K562 (cell line): ENCODE measurements around the gene NMRK2. TPM values are rescaled to one million over a fixed set of nuclear protein-coding genes. Genes with fewer than 3 reads are reported as not detected.

ENCODE experiments used
- ATAC-seq: fragments of 200-7000 bp; cut with Tn5 transposase; 3 replicates; pipeline ENCODE4 v1.9.1; 2020; ENCODE audit warnings: moderate library complexity
- BruUV-seq: library from RNA; stranded (reverse); fragments of 400-500 nt; replicated peaks from 2 replicates; lab custom pipeline; 2021; lab: Mats Ljungman, UMichigan
- CTCF ChIA-PET: fragments of 300-600 bp; formaldehyde crosslinking; extraction: SDS; loops from one replicate; lab custom pipeline; 2021; ENCODE audit warnings: low intra/inter-chr PET ratio; lab: Yijun Ruan, JAX
- POLR2A ChIA-PET: fragments of 300-600, 350-650 bp; sonication (Branson Sonifier 250); formaldehyde crosslinking; extraction: SDS; loops from one replicate; lab custom pipeline; 2021; ENCODE audit warnings: antibody characterized with exemption, inconsistent platforms; lab: Yijun Ruan, JAX
- DNase-seq, 4 experiments: peaks; one replicate each; pipeline versions ENCODE4 v3.0.0 to v3.0.0-alpha.2; 2011 to 2018; ENCODE audit warnings: low spot score in 3 of 4, mixed read lengths in 3 of 4; ENCODE audit errors: extremely low read depth in 1 of 4
- FAIRE-seq: peaks from 2 replicates; lab custom pipeline; 2011; peaks lifted over from hg19 to GRCh38; lab: Jason Lieb, UNC
- H2AFZ ChIP-seq: 2 replicates; pipeline ENCODE4 v1.6.0; 2011; ENCODE audit warnings: low read depth, low read length, control low read depth, inconsistent platforms
- H3K27ac ChIP-seq: fragments of 200-600 bp; 3 replicates; pipeline ENCODE4 v1.8.0; 2011; ENCODE audit warnings: low read depth, mild to moderate bottlenecking, control low read depth, inconsistent platforms, low read length, moderate library complexity, mixed read lengths; ENCODE audit errors: extremely low read depth
- H3K27me3 ChIP-seq, 2 experiments: fragments of 300-600 bp in 1 of 2; 2 replicates in 1 of 2; 3 replicates in 1 of 2; pipeline versions ENCODE4 v1.6.0 to v1.8.0; 2011; ENCODE audit warnings: inconsistent platforms in 2 of 2, low read length in 2 of 2, mild to moderate bottlenecking in 1 of 2, mixed read lengths in 1 of 2, moderate library complexity in 1 of 2; ENCODE audit not compliant: control insufficient read depth in 2 of 2, insufficient read depth in 2 of 2
- H3K36me3 ChIP-seq: fragments of 300-600 bp; 3 replicates; pipeline ENCODE4 v1.8.0; 2011; ENCODE audit warnings: mild to moderate bottlenecking, low read length, inconsistent platforms; ENCODE audit not compliant: control insufficient read depth, insufficient read depth
- H3K4me1 ChIP-seq, 2 experiments: fragments of 200-600 bp in 1 of 2; replicated peaks in 1 of 2; 2 replicates in 1 of 2; 3 replicates in 1 of 2; pipeline versions ENCODE4 v1.5.1 to v1.8.0; 2011; ENCODE audit warnings: inconsistent platforms in 2 of 2, low read length in 2 of 2, mild to moderate bottlenecking in 1 of 2, mixed read lengths in 1 of 2, moderate library complexity in 1 of 2; ENCODE audit not compliant: control insufficient read depth in 2 of 2, insufficient read depth in 2 of 2
- H3K4me2 ChIP-seq: 2 replicates; pipeline ENCODE4 v1.6.1; 2011; ENCODE audit warnings: low read length, control low read depth, inconsistent platforms, mixed read lengths; ENCODE audit not compliant: insufficient read depth
- H3K4me3 ChIP-seq: fragments of 200-600 bp; sonication (generic), shearing (Covaris generic); 2 replicates; pipeline ENCODE4 v1.5.1; 2016; ENCODE audit warnings: control low read depth, inconsistent platforms
- H3K79me2 ChIP-seq: fragments of 200-600 bp; 3 replicates; pipeline ENCODE4 v1.8.0; 2011; ENCODE audit warnings: low read length, inconsistent platforms; ENCODE audit not compliant: control insufficient read depth, insufficient read depth
- H3K9ac ChIP-seq, 2 experiments: 2 replicates each; pipeline versions ENCODE4 v1.6.0 to v1.6.1; 2011; ENCODE audit warnings: low read depth in 2 of 2, low read length in 2 of 2, control low read depth in 1 of 2, inconsistent platforms in 1 of 2, mild to moderate bottlenecking in 1 of 2, mixed read lengths in 1 of 2; ENCODE audit not compliant: insufficient read depth in 1 of 2
- H3K9me1 ChIP-seq: one replicate; pipeline ENCODE4 v1.6.0; 2011; ENCODE audit warnings: inconsistent platforms, mild to moderate bottlenecking, low read length, moderate library complexity; ENCODE audit not compliant: control insufficient read depth, insufficient read depth
- H3K9me3 ChIP-seq: replicated peaks from 2 replicates; pipeline ENCODE4 v1.5.1; 2011; ENCODE audit warnings: low read depth, low read length, inconsistent platforms; ENCODE audit not compliant: control insufficient read depth, insufficient read depth
- H4K20me1 ChIP-seq: replicated peaks from 2 replicates; pipeline ENCODE4 v1.6.1; 2011; ENCODE audit warnings: low read length, inconsistent platforms, mixed read lengths; ENCODE audit not compliant: control insufficient read depth, insufficient read depth
- KDM5B ChIP-seq: fragments of 200-600 bp; sonication (generic); IDR thresholded peaks from 2 replicates; pipeline ENCODE4 v1.6.1; 2012; ENCODE audit warnings: low read depth, mild to moderate bottlenecking, moderate library complexity, low read length, control low read depth, inconsistent platforms; ENCODE audit not compliant: insufficient replicate concordance
- KLF16 ChIP-seq: IDR thresholded peaks from 2 replicates; pipeline ENCODE4 v1.6.1; 2016; ENCODE audit warnings: antibody characterized with exemption
- NFIC ChIP-seq: fragments of 450-650 bp; IDR thresholded peaks from 2 replicates; pipeline ENCODE4 v1.6.1; 2017; ENCODE audit warnings: mild to moderate bottlenecking, inconsistent platforms
- NR2C1 ChIP-seq, 2 experiments: fragments of 450-650 bp; IDR thresholded peaks; 2 replicates each; pipeline ENCODE4 v1.6.1; 2017; ENCODE audit warnings: mild to moderate bottlenecking in 2 of 2, antibody characterized with exemption in 1 of 2, inconsistent platforms in 1 of 2, missing compliant biosample characterization in 1 of 2, missing genetic modification characterization in 1 of 2
- PATZ1 ChIP-seq: fragments of 250-450 bp; sonication (Bioruptor Pico); IDR thresholded peaks from 2 replicates; pipeline ENCODE4 v1.5.0; 2020; ENCODE audit warnings: mild to moderate bottlenecking, borderline replicate concordance
- POLR2A ChIP-seq: fragments of 450-650 bp; conservative IDR thresholded peaks from 2 replicates; pipeline ENCODE4 v1.6.1; 2016
- SAFB2 ChIP-seq: fragments of 200-400 bp; formaldehyde crosslinking; IDR thresholded peaks from 2 replicates; pipeline ENCODE4 v1.6.1; 2018; ENCODE audit warnings: borderline replicate concordance, low read length, low read depth, moderate library complexity; ENCODE audit not compliant: severe bottlenecking
- SMC3 ChIP-seq: conservative IDR thresholded peaks from 2 replicates; pipeline ENCODE4 v1.6.1; 2011; ENCODE audit warnings: low read depth, low read length, improper control_type of control experiment; ENCODE audit not compliant: insufficient read depth
- TSC22D4 ChIP-seq: fragments of 450-650 bp; IDR thresholded peaks from 2 replicates; pipeline ENCODE4 v1.6.1; 2016; ENCODE audit warnings: missing genetic modification characterization, missing biosample characterization, control low read depth
- ZNF121 ChIP-seq: sonication (generic); formaldehyde crosslinking; conservative IDR thresholded peaks from 2 replicates; pipeline ENCODE4 v1.8.0; 2022; ENCODE audit warnings: missing genetic modification reagents
- ZNF398 ChIP-seq: fragments of 250-450 bp; sonication (Bioruptor Pico); IDR thresholded peaks from 2 replicates; pipeline ENCODE4 v1.8.0; 2021; ENCODE audit warnings: moderate library complexity, mild to moderate bottlenecking, inconsistent platforms
- ZNF764 ChIP-seq: fragments of 250-450 bp; sonication (Bioruptor Pico); IDR thresholded peaks from 2 replicates; pipeline ENCODE4 v1.4.0; 2020; ENCODE audit warnings: low read depth, mild to moderate bottlenecking, moderate library complexity
- WGBS: fragments of 100-300 bp; shearing (Covaris generic); methylation state at CpG from one replicate; pipeline ENCODE4 v1.1.6; 2016; ENCODE audit warnings: low coverage, mixed read lengths; ENCODE audit not compliant: insufficient coverage; ENCODE audit errors: missing lambda C conversion rate; 5-methylcytosine and 5-hydroxymethylcytosine counted together
- in situ Hi-C: fragments of 300-500 bp; cut with MboI; formaldehyde crosslinking; loops from 4 replicates; pipeline ENCODE4 v1.15.0; 2018; ENCODE audit warnings: inconsistent platforms, mixed read lengths
- intact Hi-C: fragments of 100-400 bp; cut with micrococcal nuclease; formaldehyde crosslinking; loops from 2 replicates; pipeline ENCODE4 v1.14.2; 2022
- polyA plus RNA-seq, 8 experiments: library from polyadenylated mRNA; depleted of rRNA in 4 of 8; stranded (reverse) in 5 of 8; unstranded in 3 of 8; fragments of >200 nt; fragmentation: Nextera tagmentation in 2 of 8; fragmentation: Illumina TruSeq in 1 of 8; extraction: Ambion mirVana in 2 of 8; extraction: Trizol in 1 of 8; gene quantifications; 2 replicates each; pipeline versions ENCODE4 v1.2.1 to v1.2.3, GENCODE V29; 2011 to 2014; ENCODE audit warnings: inconsistent platforms in 1 of 8, missing spikeins in 1 of 8
- total RNA-seq, 7 experiments: library from RNA; depleted of rRNA in 6 of 7; stranded (reverse); fragments of >200 nt in 6 of 7; fragmentation: Illumina TruSeq in 2 of 7; extraction: Trizol in 2 of 7; gene quantifications; 2 replicates each; pipeline versions ENCODE4 v1.2.1 to v1.2.3, GENCODE V29; 2011 to 2021; ENCODE audit warnings: low replicate concordance in 1 of 7
- TF ChIP-seq, protein P1 (sequence below): fragments of 450-650 bp; IDR thresholded peaks from 2 replicates; pipeline ENCODE4 v1.6.1; 2016; ENCODE audit warnings: low read depth, mild to moderate bottlenecking, moderate library complexity

NMRK2 gene
- total and polyA plus RNA-seq, 9 of the 15 experiments (the other 6 are each of a cell fraction or from before 2014, with no cell fraction given), result not detected

DNA sequence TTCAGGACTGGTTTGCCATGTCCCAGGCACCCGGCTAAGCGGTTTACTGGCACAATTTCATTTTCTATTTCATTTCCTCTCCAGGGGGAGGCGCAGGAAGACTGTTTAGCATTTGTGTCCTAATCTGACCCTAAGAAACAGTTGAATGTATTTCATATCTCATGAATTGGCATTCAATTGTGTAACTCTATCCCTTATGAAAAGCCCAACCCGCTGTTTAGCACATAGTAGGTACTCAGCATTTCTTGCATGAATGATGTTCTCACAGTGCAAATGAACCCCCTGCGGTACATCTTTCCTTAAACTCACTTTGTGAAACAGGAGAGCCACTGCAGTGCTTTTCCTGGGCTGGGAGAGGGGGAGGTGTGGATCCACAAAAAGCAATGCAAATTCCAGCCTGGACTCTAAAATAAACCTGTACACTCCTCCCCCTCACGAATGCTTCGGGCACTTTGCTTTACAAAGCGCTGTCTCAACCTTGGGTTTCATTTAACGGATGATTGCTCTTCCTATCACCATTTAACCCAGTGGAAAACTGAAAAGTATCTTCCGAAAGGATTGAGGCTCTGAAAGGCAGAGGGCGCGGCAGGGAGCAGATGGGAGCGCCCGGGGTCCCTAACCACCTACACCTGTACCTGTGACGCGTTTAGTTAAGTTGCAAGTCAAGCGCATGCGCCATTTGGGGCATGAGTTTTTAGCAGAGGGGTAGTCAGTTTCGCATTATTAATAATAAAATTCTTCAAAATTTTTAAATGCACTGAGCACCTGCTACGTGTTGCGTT, 53.6 kb downstream of the NMRK2 start:
- Histone ChIP-seq H3K9ac (peak overlapping the region; percentile 23 to 100; a peak in 3 of 4 replicates), H3K79me2 (peaks cover 39% of the 10 kb centered on the region), H3K27me3 (no peaks in the 10 kb centered on the region), H3K9me1 (peaks cover 17% of the 10 kb centered on the region), H3K9me3 (0 out of 2 replicates have a peak, but pooled peaks cover 2% of the 10 kb centered on the region), H3K4me3 (peak overlapping the region; percentile 99), H3K4me2 (peak overlapping the region; percentile 100), H4K20me1 (peaks cover 37% of the 10 kb centered on the region), H3K27ac (peak overlapping the region; percentile 99), H3K36me3 (peaks cover 37% of the 10 kb centered on the region), H3K4me1 (peaks cover 25 to 44% of the 10 kb centered on the region in 2 experiments; a peak in 4 of 5 replicates), H2AFZ (peak overlapping the region; percentile 94)
- in situ Hi-C loops (no loop called here), intact Hi-C loops (loop anchor here (1.0 to 5.0 kb wide), 4 partner anchors 134 to 218 kb away; no protein-coding TSS in a partner anchor)
- DNase-seq (peak; percentile 37 to 85 (median 55)), ATAC-seq (peak; percentile 60), FAIRE-seq (peak; percentile 75)
- CTCF ChIA-PET, result interaction anchor here (1.0 to 3.4 kb wide), 2 partner anchors 200 to 218 kb away, joined by 4 to 31 read pairs; no protein-coding TSS in a partner anchor
- POLR2A ChIA-PET, result interaction anchor here (1.2 to 3.3 kb wide), 4 partner anchors 11 to 221 kb away, joined by 7 to 46 read pairs (median 11); no protein-coding TSS in a partner anchor
- BruUV-seq, result no TSS peak
- WGBS, result 24% methylated on average over 21 of the region's 21 CpGs
- no peak for TF ChIP-seq ZNF398 (CRISPR knock-in tag)
- no peak for TF ChIP-seq PATZ1 (CRISPR knock-in tag)
- no peak for TF ChIP-seq SAFB2
- TF ChIP-seq, protein P1, sequence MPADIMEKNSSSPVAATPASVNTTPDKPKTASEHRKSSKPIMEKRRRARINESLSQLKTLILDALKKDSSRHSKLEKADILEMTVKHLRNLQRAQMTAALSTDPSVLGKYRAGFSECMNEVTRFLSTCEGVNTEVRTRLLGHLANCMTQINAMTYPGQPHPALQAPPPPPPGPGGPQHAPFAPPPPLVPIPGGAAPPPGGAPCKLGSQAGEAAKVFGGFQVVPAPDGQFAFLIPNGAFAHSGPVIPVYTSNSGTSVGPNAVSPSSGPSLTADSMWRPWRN, result no peak
- no peak for TF ChIP-seq TSC22D4
- TF ChIP-seq ZNF121 (CRISPR knock-in tag), result no peak
- TF ChIP-seq NR2C1 (IDR thresholded peaks at IDR 0.05), result no peak
- no peak for TF ChIP-seq NR2C1 (tag; IDR thresholded peaks at IDR 0.05)
- TF ChIP-seq SMC3, result peak; percentile 52; the same call in 1 of the 2 replicates
- TF ChIP-seq ZNF764 (CRISPR knock-in tag), result no peak
- 0 out of 2 replicates have a peak, but pooled peaks have one; percentile 10 for TF ChIP-seq KLF16
- TF ChIP-seq KDM5B, result no peak
- peak; percentile 20; the same call in 1 of the 2 replicates for TF ChIP-seq NFIC
- 0 out of 2 replicates have a peak, but pooled peaks have one; percentile 34 for TF ChIP-seq POLR2A
